Epithelial cell of proximal tubule (primary cell): ENCODE measurements around the gene PRRC1. TPM values are rescaled to one million over a fixed set of nuclear protein-coding genes. Genes with fewer than 3 reads are reported as not detected.
"Not testable (repeated sequence)": the region's sequence is repeated elsewhere in the genome, so short reads cannot be mapped to it uniquely, and the experiment has no call there.

Experiments used
- DNase-seq: peaks from one replicate; pipeline ENCODE4 v3.0.0-alpha.2; 2011; ENCODE audit warnings: low read depth
- H3K4me3 ChIP-seq: 2 replicates; pipeline ENCODE4 v1.5.1; 2011; ENCODE audit warnings: low read depth, mild to moderate bottlenecking, low read length
- total RNA-seq: library from RNA; depleted of rRNA; stranded (reverse); fragments of >200 nt; gene quantifications from 2 replicates; pipeline ENCODE4 v1.2.3, GENCODE V29; 2015
- TF ChIP-seq, protein P1 (sequence below): conservative IDR thresholded peaks from 2 replicates; pipeline ENCODE4 v1.5.1; 2012; ENCODE audit warnings: low read depth, mild to moderate bottlenecking, low read length

The PRRC1 gene
- total RNA-seq, 1 donor from 2014 or later = 33.3 TPM

- H3K4me3 ChIP-seq = peak overlapping the region; percentile 90
- DNase-seq = no peak
- TF ChIP-seq, protein P1, sequence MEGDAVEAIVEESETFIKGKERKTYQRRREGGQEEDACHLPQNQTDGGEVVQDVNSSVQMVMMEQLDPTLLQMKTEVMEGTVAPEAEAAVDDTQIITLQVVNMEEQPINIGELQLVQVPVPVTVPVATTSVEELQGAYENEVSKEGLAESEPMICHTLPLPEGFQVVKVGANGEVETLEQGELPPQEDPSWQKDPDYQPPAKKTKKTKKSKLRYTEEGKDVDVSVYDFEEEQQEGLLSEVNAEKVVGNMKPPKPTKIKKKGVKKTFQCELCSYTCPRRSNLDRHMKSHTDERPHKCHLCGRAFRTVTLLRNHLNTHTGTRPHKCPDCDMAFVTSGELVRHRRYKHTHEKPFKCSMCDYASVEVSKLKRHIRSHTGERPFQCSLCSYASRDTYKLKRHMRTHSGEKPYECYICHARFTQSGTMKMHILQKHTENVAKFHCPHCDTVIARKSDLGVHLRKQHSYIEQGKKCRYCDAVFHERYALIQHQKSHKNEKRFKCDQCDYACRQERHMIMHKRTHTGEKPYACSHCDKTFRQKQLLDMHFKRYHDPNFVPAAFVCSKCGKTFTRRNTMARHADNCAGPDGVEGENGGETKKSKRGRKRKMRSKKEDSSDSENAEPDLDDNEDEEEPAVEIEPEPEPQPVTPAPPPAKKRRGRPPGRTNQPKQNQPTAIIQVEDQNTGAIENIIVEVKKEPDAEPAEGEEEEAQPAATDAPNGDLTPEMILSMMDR = no peak
These were observed 345 bp upstream of the PRRC1 start for GRCh38 chr5:127517110-127517479.

- peak; percentile 38 for DNase-seq
- TF ChIP-seq, protein P1 = no peak
- peak overlapping the region; percentile 90 for H3K4me3 ChIP-seq
These were observed 830 bp downstream of the PRRC1 start for GRCh38 chr5:127518319-127518621.

- TF ChIP-seq, protein P1 = no peak
- no peak overlapping the region for H3K4me3 ChIP-seq
- DNase-seq = no peak
These were observed 2.1 kb downstream of the PRRC1 start for GRCh38 chr5:127519527-127519926.

DNA sequence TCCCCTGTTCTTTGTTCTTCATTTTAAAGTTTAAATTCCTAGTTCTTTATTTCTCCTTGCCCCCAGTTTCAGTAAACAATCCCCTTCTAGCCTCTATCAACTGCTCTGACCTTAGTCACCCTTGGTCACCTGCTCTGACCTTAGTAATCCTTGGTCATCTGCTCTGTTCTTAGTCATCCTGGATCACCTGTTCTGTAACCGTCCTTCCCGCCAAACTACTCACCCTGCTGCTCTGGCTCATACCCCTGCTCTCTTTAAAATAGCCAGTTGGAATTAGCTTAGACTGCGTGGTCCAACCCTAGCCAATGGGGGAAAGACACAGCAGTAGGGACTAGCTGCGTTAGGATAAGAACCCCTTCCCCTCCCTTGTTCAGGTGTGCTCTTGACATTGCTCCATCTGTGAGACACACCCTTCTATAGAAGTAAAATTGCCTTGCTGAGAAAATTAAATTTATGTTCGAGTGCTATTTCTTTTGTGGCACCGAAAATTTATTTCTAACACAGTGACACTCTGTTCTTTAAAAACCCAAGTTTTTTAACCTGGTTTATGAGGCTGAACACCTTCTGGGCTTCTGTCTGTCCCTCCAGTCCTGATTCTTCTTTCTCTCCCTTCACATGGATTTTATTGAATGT, 3.8 kb downstream of the PRRC1 start:
- no peak overlapping the region for H3K4me3 ChIP-seq
- TF ChIP-seq, protein P1 = no peak
- DNase-seq = no peak

DNA sequence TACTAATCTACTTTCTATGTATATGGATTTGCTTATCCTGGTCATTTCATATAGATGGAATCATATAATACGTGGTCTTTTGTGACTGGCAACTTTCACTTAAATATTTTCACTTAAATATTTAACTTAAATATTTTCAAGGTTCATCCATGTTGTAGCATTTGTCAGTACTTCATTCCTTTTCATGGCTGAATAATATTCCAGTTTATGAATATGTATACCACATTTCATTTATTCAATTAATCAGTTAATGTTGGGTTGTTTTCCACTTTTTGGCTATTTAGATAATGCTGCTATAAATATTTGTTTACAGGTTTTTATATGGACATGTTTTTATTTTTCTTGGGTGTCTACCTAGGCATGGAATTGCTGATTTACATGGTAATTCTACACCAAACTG, 7.7 kb downstream of the PRRC1 start:
- TF ChIP-seq, protein P1 = no peak
- DNase-seq = no peak
- no peak overlapping the region for H3K4me3 ChIP-seq

GRCh38 chr5:127529904-127530682, 12.7 kb downstream of the PRRC1 start:
- DNase-seq = no peak
- TF ChIP-seq, protein P1 = no peak
- H3K4me3 ChIP-seq = no peak overlapping the region

- no peak for DNase-seq
- TF ChIP-seq, protein P1 = no peak
- H3K4me3 ChIP-seq = no peak overlapping the region
These were observed 19.2 kb downstream of the PRRC1 start for GRCh38 chr5:127536687-127537086.

DNA sequence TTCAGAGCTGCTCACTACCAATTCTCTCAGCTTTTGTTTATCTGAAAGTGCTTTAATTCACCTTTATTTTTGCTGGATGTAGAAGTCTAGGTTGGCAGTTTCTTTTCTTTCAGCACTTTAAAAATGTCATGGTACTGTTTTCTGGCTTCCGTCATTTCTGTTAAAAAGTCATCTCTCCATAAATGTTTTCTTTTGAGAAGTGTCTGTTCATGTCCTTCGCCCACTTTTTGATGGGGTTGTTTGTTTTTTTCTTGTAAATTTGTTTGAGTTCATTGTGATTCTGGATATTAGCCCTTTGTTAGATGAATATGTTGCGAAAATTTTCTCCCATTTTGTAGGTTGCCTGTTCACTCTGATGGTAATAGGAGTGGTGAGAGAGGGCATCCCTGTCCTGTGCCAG, 23.1 kb downstream of the PRRC1 start:
- H3K4me3 ChIP-seq = not testable (repeated sequence)

DNA sequence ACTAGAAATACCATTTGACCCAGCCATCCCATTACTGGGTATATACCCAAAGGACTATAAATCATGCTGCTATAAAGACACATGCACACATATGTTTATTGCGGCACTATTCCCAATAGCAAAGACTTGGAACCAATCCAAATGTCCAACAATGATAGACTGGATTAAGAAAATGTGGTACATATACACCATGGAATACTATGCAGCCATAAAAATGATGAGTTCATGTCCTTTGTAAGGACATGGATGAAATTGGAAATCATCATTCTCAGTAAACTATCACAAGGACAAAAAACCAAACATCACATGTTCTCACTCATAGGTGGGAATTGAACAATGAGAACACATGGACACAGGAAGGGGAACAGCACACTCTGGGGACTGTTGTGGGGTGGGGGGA, 27.8 kb downstream of the PRRC1 start:
- DNase-seq, H3K4me3 ChIP-seq: not testable (repeated sequence)

More for the DNA sequence above, 23.1 kb downstream of the PRRC1 start:
- not testable (repeated sequence) for DNase-seq
